Esophagus muscularis mucosa (tissue), 4 donors: Measurements from ENCODE around the gene BEX5. TPM values are rescaled to one million over a fixed set of nuclear protein-coding genes. Genes with fewer than 3 reads are reported as not detected.

Source experiments
- DNase-seq: peaks from one replicate; pipeline ENCODE4 v3.0.0-alpha.2; 2017; ENCODE audit errors: extremely low spot score
- H3K27ac ChIP-seq, 4 donors: fragments of 200-600 bp; sonication (generic); replicated peaks in 1 of 4; 1 replicate in 3 of 4; 2 replicates in 1 of 4; pipeline ENCODE4 v1.5.1; 2016 to 2019; ENCODE audit warnings: mild to moderate bottlenecking in 1 of 4
- H3K27me3 ChIP-seq, 4 donors: fragments of 200-600 bp; sonication (generic); one replicate each; pipeline versions ENCODE4 v1.5.1 to v1.6.0; 2016 to 2019
- H3K36me3 ChIP-seq, 4 donors: fragments of 200-600 bp; sonication (generic); one replicate each; pipeline ENCODE4 v1.5.1; 2016 to 2019
- H3K4me1 ChIP-seq, 4 donors: fragments of 200-600 bp; sonication (generic); one replicate each; pipeline ENCODE4 v1.5.1; 2016 to 2019
- H3K4me3 ChIP-seq, 4 donors: fragments of 200-600 bp; sonication (generic); 1 replicate in 2 of 4; 2 replicates in 2 of 4; pipeline ENCODE4 v1.5.1; 2016 to 2019; ENCODE audit warnings: mild to moderate bottlenecking in 4 of 4, moderate library complexity in 1 of 4
- H3K9me3 ChIP-seq, 4 donors: fragments of 200-600 bp; sonication (generic); 1 replicate in 3 of 4; 2 replicates in 1 of 4; pipeline ENCODE4 v1.5.1; 2016 to 2019
- CTCF ChIP-seq, 3 experiments: fragments of 200-600 bp in 2 of 3; fragments of 450-650 bp in 1 of 3; sonication (generic) in 2 of 3; IDR thresholded peaks; one replicate each; pipeline ENCODE4 v1.5.1; 2017 to 2019; ENCODE audit warnings: antibody characterized with exemption in 3 of 3, mild to moderate bottlenecking in 2 of 3, moderate library complexity in 1 of 3
- EP300 ChIP-seq: sonication (generic); formaldehyde crosslinking; IDR thresholded peaks from one replicate; pipeline ENCODE4 v1.6.1; 2017; ENCODE audit warnings: antibody characterized with exemption
- POLR2A ChIP-seq: fragments of 450-650 bp; IDR thresholded peaks from one replicate; pipeline ENCODE4 v1.6.1; 2017; ENCODE audit warnings: antibody characterized with exemption, moderate library complexity, mild to moderate bottlenecking, low read depth
- POLR2AphosphoS5 ChIP-seq, 2 donors: sonication (generic); formaldehyde crosslinking; IDR thresholded peaks; one replicate each; pipeline ENCODE4 v1.6.1; 2017; ENCODE audit warnings: antibody characterized with exemption in 2 of 2
- WGBS: methylation state at CpG from one replicate; pipeline ENCODE4 v1.1.5; 2018; 5-methylcytosine and 5-hydroxymethylcytosine counted together
- intact Hi-C: fragments of 100-400 bp; cut with DNase I; formaldehyde crosslinking; loops from one replicate; pipeline ENCODE4 v1.15.1; 2023
- total RNA-seq, 4 donors: library from RNA; depleted of rRNA; stranded (reverse); fragments of >200 nt; gene quantifications; one replicate each; pipeline versions ENCODE4 v1.1.0 to v1.2.1, GENCODE V29; 2016

BEX5 gene
- total RNA-seq, 4 donors from 2014 or later: 0.83 to 2.5 (median 2.1) TPM

- no peaks in the 10 kb centered on the region for H3K36me3 ChIP-seq
- H3K9me3 ChIP-seq: peaks cover 0 to 10% (median 0%) of the 10 kb centered on the region in 4 donors
- no peak for TF ChIP-seq POLR2AphosphoS5 (IDR thresholded peaks at IDR 0.05)
- no peak for TF ChIP-seq POLR2A
- no peak for TF ChIP-seq CTCF (IDR thresholded peaks at IDR 0.05)
- TF ChIP-seq EP300: no peak
- no peak for DNase-seq
- no peak overlapping the region for H3K4me3 ChIP-seq
- no peaks in the 10 kb centered on the region for H3K4me1 ChIP-seq
- no peak overlapping the region for H3K27ac ChIP-seq
- intact Hi-C loops: no loop called here
- H3K27me3 ChIP-seq: peaks cover 0 to 10% (median 0%) of the 10 kb centered on the region in 4 donors
- 100% methylated on average over 1 of the region's 2 CpGs for WGBS
These were observed 40.0 kb downstream of the BEX5 start for GRCh38 chrX:102115748-102116147.

- TF ChIP-seq POLR2A (no peak), POLR2AphosphoS5 (IDR thresholded peaks at IDR 0.05) (no peak), EP300 (no peak), CTCF (IDR thresholded peaks at IDR 0.05) (no peak)
- intact Hi-C loops: no loop called here
- Histone ChIP-seq H3K4me1 (no peaks in the 10 kb centered on the region), H3K36me3 (no peaks in the 10 kb centered on the region), H3K27me3 (peaks cover 0 to 10% (median 0%) of the 10 kb centered on the region in 4 donors), H3K27ac (no peak overlapping the region), H3K4me3 (no peak overlapping the region), H3K9me3 (peaks cover 0 to 10% (median 0%) of the 10 kb centered on the region in 4 donors)
- WGBS: 62% methylated on average over 4 of the region's 4 CpGs
- no peak for DNase-seq
These were observed 42.4 kb downstream of the BEX5 start for GRCh38 chrX:102113367-102113766.

Other genes with a start within 250 kb of the BEX5 start
- gene ZMAT1, start 223.9 kb downstream of the BEX5 start, total RNA-seq: 1 to 10 TPM; 3.0 to 8.3 (median 4.8) TPM
- 10 to 100 TPM; 20.8 to 29.2 (median 25.6) TPM for gene TCEAL2, start 30.3 kb downstream of the BEX5 start, total RNA-seq
- under 1 TPM in 2 of 4 donors, not detected in 2; 0.40 to 0.83 TPM for gene TCEAL6, start 13.5 kb downstream of the BEX5 start, total RNA-seq
- gene TCP11X1, start 59.3 kb upstream of the BEX5 start, total RNA-seq: not detected
- not detected for gene NXF2, start 91.2 kb upstream of the BEX5 start, total RNA-seq